HepG2 (cell line): ENCODE results near the gene OSER1.

Source experiments
- HIVEP1 ChIP-seq: sonication (generic); formaldehyde crosslinking; IDR thresholded peaks from 2 replicates; pipeline ENCODE4 v1.4.0; 2020; ENCODE audit warnings: mild to moderate bottlenecking, missing genetic modification reagents
- POLR2AphosphoS5 ChIP-seq: IDR thresholded peaks from 2 replicates; pipeline ENCODE4 v1.6.1; 2012; ENCODE audit warnings: low read depth, low read length
- SMC3 ChIP-seq: IDR thresholded peaks from 2 replicates; pipeline ENCODE4 v1.6.1; 2011; ENCODE audit warnings: low read length, improper control_type of control experiment
- ZNF530 ChIP-seq: sonication (generic); formaldehyde crosslinking; IDR thresholded peaks from 2 replicates; pipeline ENCODE4 v1.5.0; 2020; ENCODE audit warnings: low read depth, mild to moderate bottlenecking, missing genetic modification reagents
- ZNF598 ChIP-seq: sonication (generic); formaldehyde crosslinking; IDR thresholded peaks from 2 replicates; pipeline ENCODE4 v1.5.1; 2020; ENCODE audit warnings: mild to moderate bottlenecking, missing genetic modification reagents, borderline replicate concordance
- TF ChIP-seq, protein P1 (sequence below): sonication (generic); formaldehyde crosslinking; IDR thresholded peaks from 2 replicates; pipeline ENCODE4 v1.5.0; 2020; ENCODE audit warnings: mild to moderate bottlenecking, missing genetic modification reagents, moderate library complexity
- TF ChIP-seq, protein P2 (sequence below): sonication (generic); formaldehyde crosslinking; IDR thresholded peaks from 2 replicates; pipeline ENCODE4 v1.4.0; 2020; ENCODE audit warnings: missing genetic modification reagents

DNA sequence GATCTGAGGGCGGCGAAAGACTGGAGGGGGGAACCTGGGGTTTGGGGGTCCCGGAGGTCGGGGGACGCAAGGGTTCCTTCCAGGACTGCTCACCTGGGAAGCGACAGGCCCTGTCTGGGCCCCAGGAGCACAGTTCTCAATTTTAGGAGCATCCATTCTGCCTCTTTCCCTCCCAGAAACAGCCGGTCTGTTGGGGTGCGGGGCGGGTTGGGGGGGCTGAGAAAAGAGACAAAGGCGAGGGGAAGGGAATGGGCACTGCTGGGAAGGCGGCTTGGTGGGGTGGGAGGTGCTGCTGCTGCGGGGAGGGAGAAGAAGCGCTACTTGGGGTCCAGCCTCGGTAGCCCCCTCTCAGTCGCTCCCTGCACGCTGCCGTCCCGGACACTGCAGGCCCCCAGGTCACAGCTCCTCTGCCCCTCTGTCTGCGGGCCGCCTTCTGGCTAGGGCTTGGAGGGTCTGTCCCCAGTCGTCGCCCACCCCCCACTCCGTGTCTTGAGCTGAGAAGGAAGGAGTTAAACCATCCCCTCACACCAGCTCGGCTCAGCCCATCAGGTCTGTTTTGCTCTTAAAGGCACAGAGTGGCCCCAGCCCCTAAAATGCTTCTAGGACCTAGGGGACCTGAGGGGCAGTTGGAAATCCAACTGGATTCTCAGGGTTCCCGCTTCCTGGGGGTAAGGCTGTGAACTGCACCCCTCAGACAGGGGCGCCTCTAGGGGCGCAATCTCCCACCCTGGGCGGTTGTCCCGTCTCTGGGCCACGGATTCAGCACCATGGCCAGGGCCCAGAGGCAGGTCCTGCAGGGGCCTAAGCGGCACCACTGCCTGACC lies 37.2 kb upstream of the OSER1 start:
- TF ChIP-seq SMC3 (peak; percentile 26; the same call in 1 of the 2 replicates), ZNF530 (CRISPR knock-in tag) (peak; percentile 90; the same call in 1 of the 2 replicates), POLR2AphosphoS5 (no peak), HIVEP1 (CRISPR knock-in tag) (peak; percentile 85), ZNF598 (CRISPR knock-in tag) (peak; percentile 98; the same call in 1 of the 2 replicates)
- TF ChIP-seq, protein P1, sequence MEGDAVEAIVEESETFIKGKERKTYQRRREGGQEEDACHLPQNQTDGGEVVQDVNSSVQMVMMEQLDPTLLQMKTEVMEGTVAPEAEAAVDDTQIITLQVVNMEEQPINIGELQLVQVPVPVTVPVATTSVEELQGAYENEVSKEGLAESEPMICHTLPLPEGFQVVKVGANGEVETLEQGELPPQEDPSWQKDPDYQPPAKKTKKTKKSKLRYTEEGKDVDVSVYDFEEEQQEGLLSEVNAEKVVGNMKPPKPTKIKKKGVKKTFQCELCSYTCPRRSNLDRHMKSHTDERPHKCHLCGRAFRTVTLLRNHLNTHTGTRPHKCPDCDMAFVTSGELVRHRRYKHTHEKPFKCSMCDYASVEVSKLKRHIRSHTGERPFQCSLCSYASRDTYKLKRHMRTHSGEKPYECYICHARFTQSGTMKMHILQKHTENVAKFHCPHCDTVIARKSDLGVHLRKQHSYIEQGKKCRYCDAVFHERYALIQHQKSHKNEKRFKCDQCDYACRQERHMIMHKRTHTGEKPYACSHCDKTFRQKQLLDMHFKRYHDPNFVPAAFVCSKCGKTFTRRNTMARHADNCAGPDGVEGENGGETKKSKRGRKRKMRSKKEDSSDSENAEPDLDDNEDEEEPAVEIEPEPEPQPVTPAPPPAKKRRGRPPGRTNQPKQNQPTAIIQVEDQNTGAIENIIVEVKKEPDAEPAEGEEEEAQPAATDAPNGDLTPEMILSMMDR (CRISPR knock-in tag): peak; percentile 87
- TF ChIP-seq, protein P2, sequence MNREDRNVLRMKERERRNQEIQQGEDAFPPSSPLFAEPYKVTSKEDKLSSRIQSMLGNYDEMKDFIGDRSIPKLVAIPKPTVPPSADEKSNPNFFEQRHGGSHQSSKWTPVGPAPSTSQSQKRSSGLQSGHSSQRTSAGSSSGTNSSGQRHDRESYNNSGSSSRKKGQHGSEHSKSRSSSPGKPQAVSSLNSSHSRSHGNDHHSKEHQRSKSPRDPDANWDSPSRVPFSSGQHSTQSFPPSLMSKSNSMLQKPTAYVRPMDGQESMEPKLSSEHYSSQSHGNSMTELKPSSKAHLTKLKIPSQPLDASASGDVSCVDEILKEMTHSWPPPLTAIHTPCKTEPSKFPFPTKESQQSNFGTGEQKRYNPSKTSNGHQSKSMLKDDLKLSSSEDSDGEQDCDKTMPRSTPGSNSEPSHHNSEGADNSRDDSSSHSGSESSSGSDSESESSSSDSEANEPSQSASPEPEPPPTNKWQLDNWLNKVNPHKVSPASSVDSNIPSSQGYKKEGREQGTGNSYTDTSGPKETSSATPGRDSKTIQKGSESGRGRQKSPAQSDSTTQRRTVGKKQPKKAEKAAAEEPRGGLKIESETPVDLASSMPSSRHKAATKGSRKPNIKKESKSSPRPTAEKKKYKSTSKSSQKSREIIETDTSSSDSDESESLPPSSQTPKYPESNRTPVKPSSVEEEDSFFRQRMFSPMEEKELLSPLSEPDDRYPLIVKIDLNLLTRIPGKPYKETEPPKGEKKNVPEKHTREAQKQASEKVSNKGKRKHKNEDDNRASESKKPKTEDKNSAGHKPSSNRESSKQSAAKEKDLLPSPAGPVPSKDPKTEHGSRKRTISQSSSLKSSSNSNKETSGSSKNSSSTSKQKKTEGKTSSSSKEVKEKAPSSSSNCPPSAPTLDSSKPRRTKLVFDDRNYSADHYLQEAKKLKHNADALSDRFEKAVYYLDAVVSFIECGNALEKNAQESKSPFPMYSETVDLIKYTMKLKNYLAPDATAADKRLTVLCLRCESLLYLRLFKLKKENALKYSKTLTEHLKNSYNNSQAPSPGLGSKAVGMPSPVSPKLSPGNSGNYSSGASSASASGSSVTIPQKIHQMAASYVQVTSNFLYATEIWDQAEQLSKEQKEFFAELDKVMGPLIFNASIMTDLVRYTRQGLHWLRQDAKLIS: 0 out of 2 replicates have a peak, but pooled peaks have one; percentile 42
